Measurements from ENCODE around the gene RELCH.

Gene RELCH

DNA sequence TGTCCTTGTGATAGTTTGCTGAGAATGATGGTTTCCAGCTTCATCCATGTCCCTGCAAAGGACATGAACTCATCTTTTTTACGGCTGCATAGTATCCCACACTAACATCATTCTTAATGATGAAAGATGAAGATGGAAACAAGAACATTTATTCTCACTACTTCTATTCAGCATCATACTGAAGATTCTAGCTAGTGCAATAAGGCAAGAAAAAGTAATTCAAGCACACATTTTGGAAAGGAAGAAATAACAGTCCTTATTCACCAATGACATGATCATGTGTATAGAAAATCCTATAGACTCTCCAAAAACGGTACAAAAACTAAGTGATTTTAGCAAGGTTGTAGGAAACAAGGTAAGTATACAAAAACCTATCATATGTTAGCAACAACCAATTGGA lies 37.2 kb downstream of the RELCH start:
- Histone ChIP-seq H3K27me3 (ENCODE audit: control insufficient read depth in 1 of 2, insufficient read depth in 2 of 2, low read length in 2 of 2) (no peaks in the 10 kb centered on the region), H3K9me3 (ENCODE audit: low read length) (no peaks in the 10 kb centered on the region), H3K4me3 (ENCODE audit: low read depth in 1 of 2, low read length in 2 of 2) (no peak overlapping the region), H3K4me1 (ENCODE audit: insufficient read depth, low read length) (no peaks in the 10 kb centered on the region), H3K9ac (ENCODE audit: low read length) (no peak overlapping the region), H3K27ac (ENCODE audit: low read depth, low read length) (no peak overlapping the region), H3K36me3 (ENCODE audit: insufficient read depth, low read length) (peaks cover 2% of the 10 kb centered on the region)

DNA sequence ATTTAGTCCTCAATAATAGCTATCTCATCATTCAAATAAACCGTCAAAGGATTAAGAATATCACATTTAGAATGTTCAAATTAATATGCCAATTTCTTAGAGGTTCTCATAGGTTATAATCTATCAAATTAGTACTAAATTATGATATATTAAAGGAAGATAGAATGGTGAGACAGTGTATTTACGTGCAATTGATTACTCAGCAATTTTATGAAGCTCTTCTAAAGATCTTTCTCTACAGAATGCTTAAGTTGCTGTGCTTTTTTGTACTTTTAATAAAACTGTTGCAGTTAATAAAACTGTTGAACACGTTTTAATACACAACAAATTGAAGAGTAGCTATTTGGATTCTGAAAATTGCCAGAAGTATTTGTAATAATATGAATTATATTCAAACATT lies 39.0 kb downstream of the RELCH start:
- H3K27me3 ChIP-seq (ENCODE audit: control insufficient read depth in 1 of 2, insufficient read depth in 2 of 2, low read length in 2 of 2) = no peaks in the 10 kb centered on the region
- H3K27ac ChIP-seq (ENCODE audit: low read depth, low read length) = no peak overlapping the region
- no peak overlapping the region for H3K9ac ChIP-seq (ENCODE audit: low read length)
- no peaks in the 10 kb centered on the region for H3K4me1 ChIP-seq (ENCODE audit: insufficient read depth, low read length)
- H3K9me3 ChIP-seq (ENCODE audit: low read length) = no peaks in the 10 kb centered on the region
- no peak overlapping the region for H3K4me3 ChIP-seq (ENCODE audit: low read depth in 1 of 2, low read length in 2 of 2)
- H3K36me3 ChIP-seq (ENCODE audit: insufficient read depth, low read length) = peaks cover 12% of the 10 kb centered on the region

DNA sequence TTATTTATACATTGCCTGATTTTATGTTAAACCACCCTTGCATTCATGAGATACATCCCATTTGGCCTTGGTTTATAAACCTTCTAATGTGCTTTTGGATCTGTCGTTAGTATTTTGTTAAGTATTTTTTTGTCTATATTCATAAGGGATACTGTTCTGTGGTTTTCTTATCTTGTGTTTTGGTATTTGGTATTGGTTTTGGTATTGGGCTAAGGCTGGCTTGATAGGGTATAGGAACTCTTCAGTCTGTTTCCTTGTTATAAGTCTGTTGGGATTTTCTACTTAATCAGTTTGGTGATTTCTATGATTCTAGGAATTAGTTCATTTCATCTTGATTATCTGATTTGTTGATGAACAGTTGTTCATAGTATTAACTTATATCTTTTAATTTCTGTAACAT lies 49.2 kb downstream of the RELCH start:
- Histone ChIP-seq H3K27ac (ENCODE audit: low read depth, low read length) (no peak overlapping the region), H3K4me3 (ENCODE audit: low read depth in 1 of 2, low read length in 2 of 2) (no peak overlapping the region), H3K9ac (ENCODE audit: low read length) (no peak overlapping the region), H3K36me3 (ENCODE audit: insufficient read depth, low read length) (peaks cover 11% of the 10 kb centered on the region), H3K9me3 (ENCODE audit: low read length) (no peaks in the 10 kb centered on the region), H3K4me1 (ENCODE audit: insufficient read depth, low read length) (no peaks in the 10 kb centered on the region), H3K27me3 (ENCODE audit: control insufficient read depth in 1 of 2, insufficient read depth in 2 of 2, low read length in 2 of 2) (no peaks in the 10 kb centered on the region)

- no peak overlapping the region for H3K4me3 ChIP-seq (ENCODE audit: low read depth in 1 of 2, low read length in 2 of 2)
- H3K36me3 ChIP-seq (ENCODE audit: insufficient read depth, low read length) = no peaks in the 10 kb centered on the region
- no peaks in the 10 kb centered on the region for H3K4me1 ChIP-seq (ENCODE audit: insufficient read depth, low read length)
- no peaks in the 10 kb centered on the region for H3K9me3 ChIP-seq (ENCODE audit: low read length)
- H3K27me3 ChIP-seq (ENCODE audit: control insufficient read depth in 1 of 2, insufficient read depth in 2 of 2, low read length in 2 of 2) = no peaks in the 10 kb centered on the region
- no peak overlapping the region for H3K27ac ChIP-seq (ENCODE audit: low read depth, low read length)
- H3K9ac ChIP-seq (ENCODE audit: low read length) = no peak overlapping the region
Measured at GRCh38 chr18:62239475-62239874, 52.4 kb downstream of the RELCH start.

DNA sequence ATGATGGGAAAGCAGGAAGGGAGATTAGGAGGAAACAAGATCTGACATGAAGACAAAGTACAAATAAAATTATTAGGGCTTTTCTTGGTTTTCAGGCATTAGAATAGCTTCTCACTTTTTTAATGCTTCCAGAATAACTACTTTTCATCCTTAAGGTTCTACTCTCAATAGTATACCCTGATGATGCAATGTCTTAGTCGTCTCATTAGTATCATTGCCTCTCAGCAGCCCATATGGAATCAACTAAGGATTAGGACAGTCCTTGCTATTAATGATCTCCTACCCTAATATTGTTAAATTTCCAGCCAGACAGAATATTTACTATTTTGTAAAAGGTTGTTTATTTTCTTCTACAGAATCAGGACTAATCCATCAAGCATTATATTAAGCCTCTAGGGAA lies 55.9 kb downstream of the RELCH start:
- Histone ChIP-seq H3K9ac (ENCODE audit: low read length) (no peak overlapping the region), H3K4me1 (ENCODE audit: insufficient read depth, low read length) (no peaks in the 10 kb centered on the region), H3K36me3 (ENCODE audit: insufficient read depth, low read length) (no peaks in the 10 kb centered on the region), H3K27me3 (ENCODE audit: control insufficient read depth in 1 of 2, insufficient read depth in 2 of 2, low read length in 2 of 2) (no peaks in the 10 kb centered on the region), H3K27ac (ENCODE audit: low read depth, low read length) (no peak overlapping the region), H3K4me3 (ENCODE audit: low read depth in 1 of 2, low read length in 2 of 2) (no peak overlapping the region), H3K9me3 (ENCODE audit: low read length) (no peaks in the 10 kb centered on the region)

GRCh38 chr18:62245177-62245576 lies 58.1 kb downstream of the RELCH start:
- Histone ChIP-seq H3K36me3 (ENCODE audit: insufficient read depth, low read length) (no peaks in the 10 kb centered on the region), H3K9me3 (ENCODE audit: low read length) (no peaks in the 10 kb centered on the region), H3K4me1 (ENCODE audit: insufficient read depth, low read length) (no peaks in the 10 kb centered on the region), H3K27ac (ENCODE audit: low read depth, low read length) (no peak overlapping the region), H3K4me3 (ENCODE audit: low read depth in 1 of 2, low read length in 2 of 2) (no peak overlapping the region), H3K27me3 (ENCODE audit: control insufficient read depth in 1 of 2, insufficient read depth in 2 of 2, low read length in 2 of 2) (no peaks in the 10 kb centered on the region), H3K9ac (ENCODE audit: low read length) (no peak overlapping the region)

GRCh38 chr18:62245699-62246098 lies 58.6 kb downstream of the RELCH start:
- H3K36me3 ChIP-seq (ENCODE audit: insufficient read depth, low read length) = no peaks in the 10 kb centered on the region
- H3K9ac ChIP-seq (ENCODE audit: low read length) = no peak overlapping the region
- no peaks in the 10 kb centered on the region for H3K27me3 ChIP-seq (ENCODE audit: control insufficient read depth in 1 of 2, insufficient read depth in 2 of 2, low read length in 2 of 2)
- no peak overlapping the region for H3K27ac ChIP-seq (ENCODE audit: low read depth, low read length)
- no peaks in the 10 kb centered on the region for H3K4me1 ChIP-seq (ENCODE audit: insufficient read depth, low read length)
- no peak overlapping the region for H3K4me3 ChIP-seq (ENCODE audit: low read depth in 1 of 2, low read length in 2 of 2)
- H3K9me3 ChIP-seq (ENCODE audit: low read length) = no peaks in the 10 kb centered on the region

DNA sequence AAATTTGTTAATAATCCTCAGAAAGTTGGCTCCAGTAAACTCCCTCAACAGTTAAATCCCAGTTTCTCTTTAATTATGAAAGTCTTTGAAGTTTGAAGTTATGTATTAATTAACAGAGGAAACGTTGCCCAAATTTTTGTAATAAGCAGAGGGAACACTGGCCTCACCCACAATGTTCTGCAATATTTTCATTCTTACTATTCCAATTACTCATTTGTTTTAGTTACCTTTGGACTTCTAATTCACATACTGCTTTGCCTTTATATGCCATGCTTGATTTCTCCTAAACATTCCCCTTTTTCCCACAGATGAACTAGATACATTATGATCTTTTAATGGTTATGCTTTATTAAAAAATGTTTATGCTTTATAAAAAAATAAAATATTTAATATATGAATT lies 61.3 kb downstream of the RELCH start:
- H3K27ac ChIP-seq (ENCODE audit: low read depth, low read length) = no peak overlapping the region
- H3K36me3 ChIP-seq (ENCODE audit: insufficient read depth, low read length) = peaks cover 6% of the 10 kb centered on the region
- H3K4me1 ChIP-seq (ENCODE audit: insufficient read depth, low read length) = no peaks in the 10 kb centered on the region
- H3K9ac ChIP-seq (ENCODE audit: low read length) = no peak overlapping the region
- H3K9me3 ChIP-seq (ENCODE audit: low read length) = no peaks in the 10 kb centered on the region
- no peaks in the 10 kb centered on the region for H3K27me3 ChIP-seq (ENCODE audit: control insufficient read depth in 1 of 2, insufficient read depth in 2 of 2, low read length in 2 of 2)
- no peak overlapping the region for H3K4me3 ChIP-seq (ENCODE audit: low read depth in 1 of 2, low read length in 2 of 2)

GRCh38 chr18:62249478-62250097 lies 62.5 kb downstream of the RELCH start:
- Histone ChIP-seq H3K27me3 (ENCODE audit: control insufficient read depth in 1 of 2, insufficient read depth in 2 of 2, low read length in 2 of 2) (no peaks in the 10 kb centered on the region), H3K4me1 (ENCODE audit: insufficient read depth, low read length) (no peaks in the 10 kb centered on the region), H3K36me3 (ENCODE audit: insufficient read depth, low read length) (peaks cover 6% of the 10 kb centered on the region), H3K27ac (ENCODE audit: low read depth, low read length) (no peak overlapping the region), H3K4me3 (ENCODE audit: low read depth in 1 of 2, low read length in 2 of 2) (no peak overlapping the region), H3K9me3 (ENCODE audit: low read length) (no peaks in the 10 kb centered on the region), H3K9ac (ENCODE audit: low read length) (no peak overlapping the region)

GRCh38 chr18:62250475-62250874 lies 63.4 kb downstream of the RELCH start:
- Histone ChIP-seq H3K27ac (ENCODE audit: low read depth, low read length) (no peak overlapping the region), H3K9ac (ENCODE audit: low read length) (no peak overlapping the region), H3K4me1 (ENCODE audit: insufficient read depth, low read length) (no peaks in the 10 kb centered on the region), H3K27me3 (ENCODE audit: control insufficient read depth in 1 of 2, insufficient read depth in 2 of 2, low read length in 2 of 2) (no peaks in the 10 kb centered on the region), H3K36me3 (ENCODE audit: insufficient read depth, low read length) (peaks cover 6% of the 10 kb centered on the region), H3K4me3 (ENCODE audit: low read depth in 1 of 2, low read length in 2 of 2) (no peak overlapping the region), H3K9me3 (ENCODE audit: low read length) (no peaks in the 10 kb centered on the region)

DNA sequence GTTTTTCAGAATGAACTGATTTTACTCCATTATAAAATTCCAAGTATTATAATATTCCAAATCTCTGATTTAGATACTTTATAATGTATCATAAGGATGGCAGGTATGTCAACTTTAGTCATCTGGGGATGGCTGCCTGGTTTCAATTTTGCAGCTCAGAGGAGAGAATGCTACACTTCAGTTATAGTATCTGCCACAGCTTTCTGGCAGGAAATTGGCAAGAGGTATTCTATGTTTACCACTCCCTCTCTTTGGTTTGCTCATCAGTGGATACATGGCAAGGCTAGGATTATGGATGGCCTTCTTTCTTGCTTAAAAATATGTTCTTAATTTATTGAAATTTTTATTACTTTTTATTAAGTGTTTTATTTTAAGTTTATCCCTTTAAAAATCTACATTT lies 71.0 kb downstream of the RELCH start:
- H3K4me3 ChIP-seq (ENCODE audit: low read depth in 1 of 2, low read length in 2 of 2) = no peak overlapping the region
- H3K9ac ChIP-seq (ENCODE audit: low read length) = no peak overlapping the region
- no peaks in the 10 kb centered on the region for H3K9me3 ChIP-seq (ENCODE audit: low read length)
- no peaks in the 10 kb centered on the region for H3K4me1 ChIP-seq (ENCODE audit: insufficient read depth, low read length)
- H3K27ac ChIP-seq (ENCODE audit: low read depth, low read length) = no peak overlapping the region
- H3K27me3 ChIP-seq (ENCODE audit: control insufficient read depth in 1 of 2, insufficient read depth in 2 of 2, low read length in 2 of 2) = no peaks in the 10 kb centered on the region
- peaks cover 37% of the 10 kb centered on the region for H3K36me3 ChIP-seq (ENCODE audit: insufficient read depth, low read length)

GRCh38 chr18:62258616-62259015 lies 71.6 kb downstream of the RELCH start:
- H3K36me3 ChIP-seq (ENCODE audit: insufficient read depth, low read length) = peaks cover 38% of the 10 kb centered on the region
- H3K27me3 ChIP-seq (ENCODE audit: control insufficient read depth in 1 of 2, insufficient read depth in 2 of 2, low read length in 2 of 2) = no peaks in the 10 kb centered on the region
- no peak overlapping the region for H3K9ac ChIP-seq (ENCODE audit: low read length)

More at GRCh38 chr18:62258616-62259015, 71.6 kb downstream of the RELCH start:
- Histone ChIP-seq H3K27ac (ENCODE audit: low read depth, low read length) (no peak overlapping the region), H3K4me3 (ENCODE audit: low read depth in 1 of 2, low read length in 2 of 2) (no peak overlapping the region), H3K4me1 (ENCODE audit: insufficient read depth, low read length) (no peaks in the 10 kb centered on the region), H3K9me3 (ENCODE audit: low read length) (no peaks in the 10 kb centered on the region)
